Measurements from ENCODE around the gene PPT2.

Gene PPT2

GRCh38 chr6:32129297-32130088 lies 24.4 kb upstream of the PPT2 start:
- peaks cover 10% of the 10 kb centered on the region for H3K27me3 ChIP-seq (replicated peaks; ENCODE audit: insufficient read depth, low read length)
- H3F3A ChIP-seq (ENCODE audit: insufficient read depth, low read length): no peaks in the 10 kb centered on the region
- no peaks in the 10 kb centered on the region for H3K9me3 ChIP-seq (replicated peaks; ENCODE audit: insufficient read depth, low read length)
- H2AFZ ChIP-seq (ENCODE audit: low read length): peak overlapping the region; percentile 55
- peak overlapping the region; percentile 70 for H3K9ac ChIP-seq (ENCODE audit: low read length)
- H3K36me3 ChIP-seq (replicated peaks; ENCODE audit: insufficient read depth, low read length): no peaks in the 10 kb centered on the region
- peak overlapping the region; percentile 69; the same call in 1 of the 2 replicates for H3K27ac ChIP-seq (ENCODE audit: low read length)
- no peak for TF ChIP-seq EZH2phosphoT487 (IDR thresholded peaks at IDR 0.05; ENCODE audit: low read length)
- no peak for TF ChIP-seq EZH2 (optimal IDR thresholded peaks at IDR 0.05; ENCODE audit: low read depth, low read length)
- no peak for TF ChIP-seq CTCF (IDR thresholded peaks at IDR 0.05; ENCODE audit: low read length)
- peaks cover 18% of the 10 kb centered on the region for H3K4me1 ChIP-seq (ENCODE audit: low read length)
- no peak for DNase-seq
- no peaks in the 10 kb centered on the region for H3K9me2 ChIP-seq (replicated peaks; ENCODE audit: insufficient read depth, low read length)
- H3K4me3 ChIP-seq (ENCODE audit: low read length): peak overlapping the region; percentile 75
- H3K4me2 ChIP-seq (ENCODE audit: low read depth, low read length): peak overlapping the region; percentile 94
- H3K79me2 ChIP-seq (ENCODE audit: low read length): peaks cover 39% of the 10 kb centered on the region
- H4K20me1 ChIP-seq (ENCODE audit: insufficient read depth, low read length): no peaks in the 10 kb centered on the region

GRCh38 chr6:32131439-32131948 lies 22.4 kb upstream of the PPT2 start:
- DNase-seq: no peak
- Histone ChIP-seq H3K79me2 (ENCODE audit: low read length) (peaks cover 30% of the 10 kb centered on the region), H3K9ac (ENCODE audit: low read length) (no peak overlapping the region), H3K9me3 (replicated peaks; ENCODE audit: insufficient read depth, low read length) (no peaks in the 10 kb centered on the region), H3F3A (ENCODE audit: insufficient read depth, low read length) (no peaks in the 10 kb centered on the region), H4K20me1 (ENCODE audit: insufficient read depth, low read length) (no peaks in the 10 kb centered on the region), H2AFZ (ENCODE audit: low read length) (no peak overlapping the region), H3K4me3 (ENCODE audit: low read length) (no peak overlapping the region), H3K4me2 (ENCODE audit: low read depth, low read length) (no peak overlapping the region), H3K4me1 (ENCODE audit: low read length) (peaks cover 18% of the 10 kb centered on the region), H3K27ac (ENCODE audit: low read length) (no peak overlapping the region), H3K36me3 (replicated peaks; ENCODE audit: insufficient read depth, low read length) (no peaks in the 10 kb centered on the region), H3K27me3 (replicated peaks; ENCODE audit: insufficient read depth, low read length) (peaks cover 28% of the 10 kb centered on the region), H3K9me2 (replicated peaks; ENCODE audit: insufficient read depth, low read length) (no peaks in the 10 kb centered on the region)
- no peak for TF ChIP-seq EZH2phosphoT487 (IDR thresholded peaks at IDR 0.05; ENCODE audit: low read length)
- TF ChIP-seq EZH2 (optimal IDR thresholded peaks at IDR 0.05; ENCODE audit: low read depth, low read length): no peak
- no peak for TF ChIP-seq CTCF (IDR thresholded peaks at IDR 0.05; ENCODE audit: low read length)

- Histone ChIP-seq H3K9ac (ENCODE audit: low read length) (no peak overlapping the region), H3K27me3 (replicated peaks; ENCODE audit: insufficient read depth, low read length) (peaks cover 28% of the 10 kb centered on the region), H3K9me3 (replicated peaks; ENCODE audit: insufficient read depth, low read length) (no peaks in the 10 kb centered on the region), H3K27ac (ENCODE audit: low read length) (no peak overlapping the region), H3F3A (ENCODE audit: insufficient read depth, low read length) (no peaks in the 10 kb centered on the region), H4K20me1 (ENCODE audit: insufficient read depth, low read length) (no peaks in the 10 kb centered on the region), H3K36me3 (replicated peaks; ENCODE audit: insufficient read depth, low read length) (no peaks in the 10 kb centered on the region), H3K4me2 (ENCODE audit: low read depth, low read length) (no peak overlapping the region), H3K9me2 (replicated peaks; ENCODE audit: insufficient read depth, low read length) (no peaks in the 10 kb centered on the region), H3K79me2 (ENCODE audit: low read length) (peaks cover 23% of the 10 kb centered on the region), H3K4me1 (ENCODE audit: low read length) (peaks cover 13% of the 10 kb centered on the region), H3K4me3 (ENCODE audit: low read length) (no peak overlapping the region), H2AFZ (ENCODE audit: low read length) (no peak overlapping the region)
- no peak for TF ChIP-seq EZH2phosphoT487 (IDR thresholded peaks at IDR 0.05; ENCODE audit: low read length)
- no peak for TF ChIP-seq CTCF (IDR thresholded peaks at IDR 0.05; ENCODE audit: low read length)
- no peak for TF ChIP-seq EZH2 (optimal IDR thresholded peaks at IDR 0.05; ENCODE audit: low read depth, low read length)
- no peak for DNase-seq
These were observed 21.8 kb upstream of the PPT2 start for GRCh38 chr6:32132110-32132509.
